Cardiac muscle cell (in vitro differentiated cells and primary cell): ENCODE results near the gene EFHC1. TPM values are rescaled to one million over a fixed set of nuclear protein-coding genes. Genes with fewer than 3 reads are reported as not detected.
"Not testable (repeated sequence)": the region's sequence is repeated elsewhere in the genome, so short reads cannot be mapped to it uniquely, and the experiment has no call there.

Experiments used
- DNase-seq, 2 donors: peaks; one replicate each; pipeline versions ENCODE4 v3.0.0 to v3.0.0-alpha.2; 2010 to 2017; ENCODE audit warnings: low read depth in 1 of 2, low spot score in 1 of 2
- H3K27ac ChIP-seq: fragments of 200-600 bp; sonication (generic); 2 replicates; pipeline ENCODE4 v1.5.1; 2016
- H3K27me3 ChIP-seq: fragments of 200-600 bp; sonication (generic); 2 replicates; pipeline ENCODE4 v1.6.0; 2016; ENCODE audit warnings: control low read depth
- H3K36me3 ChIP-seq: fragments of 200-600 bp; sonication (generic); 2 replicates; pipeline ENCODE4 v1.5.1; 2016; ENCODE audit warnings: control low read depth
- H3K4me1 ChIP-seq: fragments of 200-600 bp; sonication (generic); 2 replicates; pipeline ENCODE4 v1.8.1; 2017; ENCODE audit warnings: low read depth, mild to moderate bottlenecking, mixed run types
- H3K4me3 ChIP-seq: fragments of 200-600 bp; sonication (generic); 2 replicates; pipeline ENCODE4 v1.5.1; 2016; ENCODE audit warnings: mild to moderate bottlenecking
- H3K9me3 ChIP-seq: fragments of 200-600 bp; sonication (generic); 2 replicates; pipeline ENCODE4 v1.5.1; 2017; ENCODE audit warnings: low read depth, mild to moderate bottlenecking, control low read depth
- polyA plus RNA-seq: library from polyadenylated mRNA; unstranded; fragments of >200 nt; fragmentation: Nextera tagmentation; extraction: Ambion mirVana; gene quantifications from 2 replicates; pipeline ENCODE4 v1.2.1, GENCODE V29; 2016
- total RNA-seq: library from RNA; depleted of rRNA; stranded (reverse); fragments of >200 nt; gene quantifications from 2 replicates; pipeline ENCODE4 v1.2.3, GENCODE V29; 2016
- TF ChIP-seq, protein P1 (sequence below): IDR thresholded peaks from 2 replicates; pipeline ENCODE4 v1.5.1; 2012; ENCODE audit warnings: low read depth, mild to moderate bottlenecking, low read length

EFHC1 gene
- total and polyA plus RNA-seq, 2 experiments from 2014 or later = 21.0 to 22.7 TPM

DNA sequence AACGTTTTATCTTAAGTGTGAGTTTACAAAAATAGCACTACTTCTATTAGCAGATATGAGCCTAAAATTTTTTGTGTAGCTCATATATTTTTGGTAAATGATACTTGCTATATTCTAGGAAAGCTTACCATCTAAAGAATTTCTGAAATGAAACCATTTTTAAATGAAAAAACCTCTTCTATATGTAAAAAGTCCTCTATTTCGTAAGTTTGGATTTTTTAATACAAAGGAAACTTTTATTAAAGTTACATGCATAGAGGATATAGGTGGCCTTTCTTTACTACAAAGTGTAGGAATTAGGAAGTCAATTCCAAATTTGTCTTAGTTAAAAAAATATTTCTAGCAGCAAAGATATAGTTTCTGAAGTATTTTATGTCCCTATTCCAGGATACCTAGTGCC is 18.8 kb downstream of the EFHC1 start:
- Histone ChIP-seq H3K27me3 (no peaks in the 10 kb centered on the region), H3K4me1 (no peaks in the 10 kb centered on the region), H3K36me3 (no peaks in the 10 kb centered on the region), H3K27ac (no peak overlapping the region), H3K9me3 (no peaks in the 10 kb centered on the region), H3K4me3 (no peak overlapping the region)
- TF ChIP-seq, protein P1, sequence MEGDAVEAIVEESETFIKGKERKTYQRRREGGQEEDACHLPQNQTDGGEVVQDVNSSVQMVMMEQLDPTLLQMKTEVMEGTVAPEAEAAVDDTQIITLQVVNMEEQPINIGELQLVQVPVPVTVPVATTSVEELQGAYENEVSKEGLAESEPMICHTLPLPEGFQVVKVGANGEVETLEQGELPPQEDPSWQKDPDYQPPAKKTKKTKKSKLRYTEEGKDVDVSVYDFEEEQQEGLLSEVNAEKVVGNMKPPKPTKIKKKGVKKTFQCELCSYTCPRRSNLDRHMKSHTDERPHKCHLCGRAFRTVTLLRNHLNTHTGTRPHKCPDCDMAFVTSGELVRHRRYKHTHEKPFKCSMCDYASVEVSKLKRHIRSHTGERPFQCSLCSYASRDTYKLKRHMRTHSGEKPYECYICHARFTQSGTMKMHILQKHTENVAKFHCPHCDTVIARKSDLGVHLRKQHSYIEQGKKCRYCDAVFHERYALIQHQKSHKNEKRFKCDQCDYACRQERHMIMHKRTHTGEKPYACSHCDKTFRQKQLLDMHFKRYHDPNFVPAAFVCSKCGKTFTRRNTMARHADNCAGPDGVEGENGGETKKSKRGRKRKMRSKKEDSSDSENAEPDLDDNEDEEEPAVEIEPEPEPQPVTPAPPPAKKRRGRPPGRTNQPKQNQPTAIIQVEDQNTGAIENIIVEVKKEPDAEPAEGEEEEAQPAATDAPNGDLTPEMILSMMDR = no peak
- DNase-seq = no peak

DNA sequence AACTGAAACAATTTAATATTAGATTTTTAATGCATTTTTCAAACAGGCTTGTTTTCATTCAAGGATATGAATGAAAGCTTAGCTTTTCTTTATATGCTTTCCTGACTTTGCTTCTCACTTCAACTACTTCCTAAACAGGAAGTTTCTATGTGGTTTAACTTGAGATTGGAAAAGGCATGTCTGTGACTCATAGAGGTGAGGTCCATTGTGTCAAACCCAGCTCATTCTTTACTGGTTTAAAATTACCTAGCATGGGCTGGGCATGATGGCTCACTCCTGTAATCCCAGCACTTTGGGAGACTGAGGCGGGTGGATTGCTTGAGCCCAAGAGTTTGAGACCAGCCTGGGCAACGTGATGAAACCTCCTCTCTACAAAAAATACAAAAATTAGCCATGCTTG is 34.4 kb downstream of the EFHC1 start:
- no peaks in the 10 kb centered on the region for H3K9me3 ChIP-seq
- no peak overlapping the region for H3K27ac ChIP-seq
- TF ChIP-seq, protein P1 = no peak
- no peaks in the 10 kb centered on the region for H3K27me3 ChIP-seq
- no peaks in the 10 kb centered on the region for H3K4me1 ChIP-seq
- H3K36me3 ChIP-seq = no peaks in the 10 kb centered on the region
- no peak overlapping the region for H3K4me3 ChIP-seq
- peak in 1 of 2 donors; percentile 38 for DNase-seq

GRCh38 chr6:52457096-52457495 is 37.0 kb downstream of the EFHC1 start:
- no peak for DNase-seq
- no peak overlapping the region for H3K27ac ChIP-seq
- TF ChIP-seq, protein P1 = no peak

GRCh38 chr6:52461194-52461593 is 41.1 kb downstream of the EFHC1 start:
- H3K27me3 ChIP-seq, H3K4me1 ChIP-seq, H3K27ac ChIP-seq, H3K9me3 ChIP-seq, H3K4me3 ChIP-seq, DNase-seq, H3K36me3 ChIP-seq: not testable (repeated sequence)

More at GRCh38 chr6:52457096-52457495, 37.0 kb downstream of the EFHC1 start:
- Histone ChIP-seq H3K27me3 (no peaks in the 10 kb centered on the region), H3K36me3 (no peaks in the 10 kb centered on the region), H3K9me3 (no peaks in the 10 kb centered on the region), H3K4me1 (no peaks in the 10 kb centered on the region), H3K4me3 (no peak overlapping the region)

DNA sequence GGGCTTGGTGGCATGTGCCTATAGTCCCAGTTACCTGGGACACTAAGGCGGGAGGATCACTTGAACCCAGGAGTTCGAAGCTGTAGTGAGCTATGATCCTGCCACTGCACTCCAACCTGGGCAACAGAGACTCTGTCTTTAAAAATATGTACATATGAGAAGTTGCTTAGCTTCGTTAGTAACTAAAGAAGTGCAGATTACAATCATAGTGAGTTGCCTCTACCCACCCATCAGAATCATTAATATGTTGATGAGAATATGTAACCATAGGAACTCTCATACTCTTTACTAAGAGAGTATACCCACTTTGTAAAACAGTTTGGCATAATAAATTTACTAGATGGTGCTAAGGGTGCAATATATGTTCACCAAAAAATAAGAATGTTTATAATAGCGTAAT is 54.0 kb downstream of the EFHC1 start:
- no peaks in the 10 kb centered on the region for H3K9me3 ChIP-seq

GRCh38 chr6:52475307-52475706 is 55.2 kb downstream of the EFHC1 start:
- Histone ChIP-seq H3K27ac (no peak overlapping the region), H3K9me3 (no peaks in the 10 kb centered on the region), H3K36me3 (no peaks in the 10 kb centered on the region), H3K4me1 (no peaks in the 10 kb centered on the region), H3K27me3 (no peaks in the 10 kb centered on the region), H3K4me3 (no peak overlapping the region)
- TF ChIP-seq, protein P1 = no peak
- DNase-seq = peak in 1 of 2 donors; percentile 51

More for the DNA sequence above, 54.0 kb downstream of the EFHC1 start:
- Histone ChIP-seq H3K27me3 (no peaks in the 10 kb centered on the region), H3K4me3 (no peak overlapping the region), H3K27ac (no peak overlapping the region), H3K36me3 (no peaks in the 10 kb centered on the region), H3K4me1 (no peaks in the 10 kb centered on the region)
- DNase-seq = no peak
- TF ChIP-seq, protein P1 = no peak
